Vagina (tissue), 2 donors: ENCODE measurements around the gene CASZ1. TPM values are rescaled to one million over a fixed set of nuclear protein-coding genes. Genes with fewer than 3 reads are reported as not detected.

Source experiments
- DNase-seq, 2 donors: peaks; one replicate each; pipeline ENCODE4 v3.0.0-alpha.2; 2017; ENCODE audit errors: extremely low spot score in 2 of 2
- H3K27ac ChIP-seq: fragments of 200-600 bp; sonication (generic); one replicate; pipeline ENCODE4 v1.5.1; 2019
- H3K27me3 ChIP-seq: fragments of 200-600 bp; sonication (generic); one replicate; pipeline ENCODE4 v1.5.1; 2019
- H3K36me3 ChIP-seq, 2 donors: fragments of 200-600 bp; sonication (generic); one replicate each; pipeline ENCODE4 v1.5.1; 2017 to 2019
- H3K4me1 ChIP-seq: fragments of 200-600 bp; sonication (generic); one replicate; pipeline ENCODE4 v1.5.1; 2019
- H3K4me3 ChIP-seq, 2 donors: fragments of 200-600 bp; sonication (generic); 1 replicate in 1 of 2; 2 replicates in 1 of 2; pipeline ENCODE4 v1.5.1; 2016 to 2019
- H3K9me3 ChIP-seq: fragments of 200-600 bp; sonication (generic); one replicate; pipeline ENCODE4 v1.5.1; 2019
- POLR2A ChIP-seq, 2 donors: fragments of 450-650 bp; IDR thresholded peaks; one replicate each; pipeline ENCODE4 v1.6.1; 2017; ENCODE audit warnings: antibody characterized with exemption in 2 of 2, mild to moderate bottlenecking in 2 of 2, moderate library complexity in 2 of 2
- POLR2AphosphoS5 ChIP-seq, 2 donors: sonication (generic); formaldehyde crosslinking; IDR thresholded peaks; one replicate each; pipeline ENCODE4 v1.9.0; 2017; ENCODE audit warnings: antibody characterized with exemption in 2 of 2, mild to moderate bottlenecking in 2 of 2, low read depth in 1 of 2; ENCODE audit not compliant: insufficient read depth in 1 of 2
- intact Hi-C: fragments of 100-400 bp; cut with DNase I; formaldehyde crosslinking; loops from one replicate; pipeline ENCODE4 v1.15.1; 2023
- small RNA-seq: library from RNA; depleted of rRNA; stranded (forward); fragments of <200 nt; gene quantifications from one replicate; pipeline ENCODE3, GENCODE V24; 2016
- total RNA-seq: library from RNA; depleted of rRNA; stranded (reverse); fragments of >200 nt; gene quantifications from one replicate; pipeline ENCODE4 v1.2.3, GENCODE V29; 2016
- TF ChIP-seq, protein P1 (sequence below), 3 experiments: fragments of 450-650 bp in 2 of 3; fragments of 200-600 bp in 1 of 3; sonication (generic) in 1 of 3; IDR thresholded peaks; one replicate each; pipeline ENCODE4 v1.5.1; 2017 to 2019; ENCODE audit warnings: antibody characterized with exemption in 3 of 3, mild to moderate bottlenecking in 2 of 3, moderate library complexity in 2 of 3

CASZ1 gene
- total RNA-seq, 1 donor from 2014 or later = 30.7 TPM

DNA sequence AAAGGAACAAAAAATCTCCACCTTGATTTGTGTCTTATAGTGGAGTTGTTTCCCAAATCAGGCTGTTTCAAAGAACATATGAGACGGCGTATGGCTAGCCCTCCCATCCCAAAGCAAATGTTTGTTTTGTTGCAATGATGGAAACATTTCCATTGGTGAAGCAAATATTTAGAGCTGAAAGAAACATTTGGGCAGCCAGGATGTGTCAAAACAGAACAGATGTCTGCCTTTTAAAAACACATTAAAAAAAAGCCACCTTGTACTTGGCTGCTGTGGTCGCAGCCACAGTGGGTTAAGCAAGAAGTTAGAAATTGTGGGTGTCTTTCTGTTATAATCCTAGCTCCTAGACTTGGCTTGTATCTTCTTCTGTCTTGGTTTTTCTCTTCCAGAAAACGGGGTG lies 205.4 kb downstream of the CASZ1 start:
- Histone ChIP-seq H3K9me3 (no peaks in the 10 kb centered on the region), H3K27me3 (no peaks in the 10 kb centered on the region), H3K4me1 (peaks cover under 1% of the 10 kb centered on the region), H3K27ac (no peak overlapping the region), H3K4me3 (no peak overlapping the region), H3K36me3 (no peaks in the 10 kb centered on the region)
- intact Hi-C loops = no loop called here
- no peak for TF ChIP-seq POLR2AphosphoS5 (IDR thresholded peaks at IDR 0.05; ENCODE audit: insufficient read depth in 1 of 2, low read depth in 1 of 2)
- TF ChIP-seq POLR2A (IDR thresholded peaks at IDR 0.05) = no peak
- TF ChIP-seq, protein P1, sequence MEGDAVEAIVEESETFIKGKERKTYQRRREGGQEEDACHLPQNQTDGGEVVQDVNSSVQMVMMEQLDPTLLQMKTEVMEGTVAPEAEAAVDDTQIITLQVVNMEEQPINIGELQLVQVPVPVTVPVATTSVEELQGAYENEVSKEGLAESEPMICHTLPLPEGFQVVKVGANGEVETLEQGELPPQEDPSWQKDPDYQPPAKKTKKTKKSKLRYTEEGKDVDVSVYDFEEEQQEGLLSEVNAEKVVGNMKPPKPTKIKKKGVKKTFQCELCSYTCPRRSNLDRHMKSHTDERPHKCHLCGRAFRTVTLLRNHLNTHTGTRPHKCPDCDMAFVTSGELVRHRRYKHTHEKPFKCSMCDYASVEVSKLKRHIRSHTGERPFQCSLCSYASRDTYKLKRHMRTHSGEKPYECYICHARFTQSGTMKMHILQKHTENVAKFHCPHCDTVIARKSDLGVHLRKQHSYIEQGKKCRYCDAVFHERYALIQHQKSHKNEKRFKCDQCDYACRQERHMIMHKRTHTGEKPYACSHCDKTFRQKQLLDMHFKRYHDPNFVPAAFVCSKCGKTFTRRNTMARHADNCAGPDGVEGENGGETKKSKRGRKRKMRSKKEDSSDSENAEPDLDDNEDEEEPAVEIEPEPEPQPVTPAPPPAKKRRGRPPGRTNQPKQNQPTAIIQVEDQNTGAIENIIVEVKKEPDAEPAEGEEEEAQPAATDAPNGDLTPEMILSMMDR (IDR thresholded peaks at IDR 0.05) = no peak
- no peak for DNase-seq

DNA sequence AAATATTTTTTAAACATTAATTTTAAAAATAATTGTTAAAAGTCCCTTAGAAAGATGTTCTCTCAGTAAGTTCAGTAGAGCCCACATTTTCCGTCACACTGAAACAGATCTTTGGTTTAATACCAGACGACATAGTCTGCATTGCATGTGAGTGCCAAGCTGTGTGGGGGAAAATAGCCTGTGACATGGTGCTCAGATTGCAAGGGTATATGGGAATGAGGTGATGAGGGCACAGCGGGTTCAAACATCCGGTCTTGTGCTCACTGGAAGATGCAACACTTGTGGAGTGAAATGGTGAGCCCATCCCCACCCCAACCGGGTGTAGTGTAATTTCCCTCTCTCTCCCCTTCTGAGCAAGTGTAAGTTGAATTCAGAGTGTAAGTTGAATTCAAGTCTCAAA lies 207.4 kb downstream of the CASZ1 start:
- H3K27me3 ChIP-seq = no peaks in the 10 kb centered on the region
- intact Hi-C loops = no loop called here
- no peak overlapping the region for H3K4me3 ChIP-seq
- DNase-seq = no peak
- H3K27ac ChIP-seq = no peak overlapping the region
- no peaks in the 10 kb centered on the region for H3K4me1 ChIP-seq
- TF ChIP-seq POLR2A (IDR thresholded peaks at IDR 0.05) (no peak), POLR2AphosphoS5 (IDR thresholded peaks at IDR 0.05; ENCODE audit: insufficient read depth in 1 of 2, low read depth in 1 of 2) (no peak)
- TF ChIP-seq, protein P1 (IDR thresholded peaks at IDR 0.05) = no peak
- no peaks in the 10 kb centered on the region for H3K36me3 ChIP-seq
- no peaks in the 10 kb centered on the region for H3K9me3 ChIP-seq

DNA sequence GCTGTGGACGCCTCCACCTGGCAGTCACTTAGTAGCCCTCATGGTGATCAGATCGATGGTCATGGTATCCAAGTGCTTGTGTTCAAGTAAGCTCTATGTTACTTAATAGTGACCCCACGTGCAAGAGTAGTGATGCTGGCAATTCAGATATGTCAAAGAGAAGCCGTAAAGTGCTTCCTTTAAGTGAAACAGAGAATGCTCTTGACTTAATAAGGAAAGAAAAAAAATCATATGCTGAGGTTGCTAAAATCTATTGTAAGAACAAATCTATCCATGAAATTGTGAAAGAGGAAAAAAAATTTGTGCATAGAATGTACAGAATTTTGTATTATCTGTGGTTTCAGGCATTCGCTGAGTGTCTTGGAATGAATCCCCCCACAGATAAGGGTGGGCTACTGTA lies 207.8 kb downstream of the CASZ1 start:
- H3K4me1 ChIP-seq = no peaks in the 10 kb centered on the region
- DNase-seq = no peak
- no peak for TF ChIP-seq POLR2A (IDR thresholded peaks at IDR 0.05)
- no peak overlapping the region for H3K27ac ChIP-seq
- no peaks in the 10 kb centered on the region for H3K27me3 ChIP-seq
- H3K36me3 ChIP-seq = no peaks in the 10 kb centered on the region
- H3K9me3 ChIP-seq = no peaks in the 10 kb centered on the region
- intact Hi-C loops = no loop called here
- H3K4me3 ChIP-seq = no peak overlapping the region

Small RNA genes lying within 50 kb of the gene (small RNA-seq; reads per million reads assigned to genes)
- not detected for gene RN7SL614P

Other genes starting within 250 kb of the CASZ1 start
- 213 TPM for gene TARDBP, start 216.0 kb upstream of the CASZ1 start, total RNA-seq